ENCODE measurements around the gene CELA3A. TPM values are rescaled to one million over a fixed set of nuclear protein-coding genes. Genes with fewer than 3 reads are reported as not detected.

Gene CELA3A
- total and polyA plus RNA-seq, 8 donors: 17,183 to 55,024 (median 32,768) TPM

- DNase-seq (no peak), FAIRE-seq (no peak), ATAC-seq (no peak)
- no peaks in the 10 kb centered on the region for H3K4me1 ChIP-seq
- WGBS, 2 donors: 96 to 97% methylated on average over 5 of the region's 5 CpGs
- no peak overlapping the region for H3K4me3 ChIP-seq
- peak overlapping the region in 2 of 4 donors; percentile 2 to 8 for H3K27ac ChIP-seq
- H3K9me3 ChIP-seq: no peaks in the 10 kb centered on the region
- intact Hi-C loops (cut with DNase I): no loop called here
- TF ChIP-seq, protein P1, sequence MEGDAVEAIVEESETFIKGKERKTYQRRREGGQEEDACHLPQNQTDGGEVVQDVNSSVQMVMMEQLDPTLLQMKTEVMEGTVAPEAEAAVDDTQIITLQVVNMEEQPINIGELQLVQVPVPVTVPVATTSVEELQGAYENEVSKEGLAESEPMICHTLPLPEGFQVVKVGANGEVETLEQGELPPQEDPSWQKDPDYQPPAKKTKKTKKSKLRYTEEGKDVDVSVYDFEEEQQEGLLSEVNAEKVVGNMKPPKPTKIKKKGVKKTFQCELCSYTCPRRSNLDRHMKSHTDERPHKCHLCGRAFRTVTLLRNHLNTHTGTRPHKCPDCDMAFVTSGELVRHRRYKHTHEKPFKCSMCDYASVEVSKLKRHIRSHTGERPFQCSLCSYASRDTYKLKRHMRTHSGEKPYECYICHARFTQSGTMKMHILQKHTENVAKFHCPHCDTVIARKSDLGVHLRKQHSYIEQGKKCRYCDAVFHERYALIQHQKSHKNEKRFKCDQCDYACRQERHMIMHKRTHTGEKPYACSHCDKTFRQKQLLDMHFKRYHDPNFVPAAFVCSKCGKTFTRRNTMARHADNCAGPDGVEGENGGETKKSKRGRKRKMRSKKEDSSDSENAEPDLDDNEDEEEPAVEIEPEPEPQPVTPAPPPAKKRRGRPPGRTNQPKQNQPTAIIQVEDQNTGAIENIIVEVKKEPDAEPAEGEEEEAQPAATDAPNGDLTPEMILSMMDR (IDR thresholded peaks at IDR 0.05): no peak
- no peaks in the 10 kb centered on the region for H3K27me3 ChIP-seq
- H3K36me3 ChIP-seq: no peaks in the 10 kb centered on the region
Observed at GRCh38 chr1:22040286-22040623, 38.8 kb downstream of the CELA3A start.

DNA sequence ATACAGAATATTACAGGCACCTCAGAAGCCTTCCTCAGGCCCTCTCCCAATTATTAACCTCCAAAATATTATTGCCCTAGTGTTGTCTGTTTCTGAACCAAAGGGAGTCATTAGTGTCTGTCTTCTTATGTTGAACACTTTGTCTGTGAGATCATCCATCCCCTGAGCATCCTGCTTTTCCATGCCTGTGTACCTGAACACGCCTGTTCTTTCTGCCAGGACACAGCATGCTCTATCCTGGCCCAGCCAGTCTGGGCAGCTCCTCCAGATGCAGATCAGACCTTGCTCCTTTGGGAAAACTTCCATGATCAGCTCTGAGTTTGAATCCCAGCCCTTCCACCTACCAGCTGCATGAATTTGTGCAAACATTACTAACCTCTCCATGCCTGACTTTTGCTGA, 40.0 kb downstream of the CELA3A start:
- TF ChIP-seq, protein P1 (IDR thresholded peaks at IDR 0.05): no peak
- FAIRE-seq (no peak), DNase-seq (no peak), ATAC-seq (no peak)
- no peaks in the 10 kb centered on the region for H3K4me1 ChIP-seq
- no peaks in the 10 kb centered on the region for H3K9me3 ChIP-seq
- H3K27ac ChIP-seq: no peak overlapping the region
- intact Hi-C loops (cut with DNase I): no loop called here
- no peaks in the 10 kb centered on the region for H3K27me3 ChIP-seq
- 85 to 97% methylated on average over 1 of the region's 1 CpG for WGBS, 2 donors
- H3K4me3 ChIP-seq: no peak overlapping the region
- no peaks in the 10 kb centered on the region for H3K36me3 ChIP-seq

DNA sequence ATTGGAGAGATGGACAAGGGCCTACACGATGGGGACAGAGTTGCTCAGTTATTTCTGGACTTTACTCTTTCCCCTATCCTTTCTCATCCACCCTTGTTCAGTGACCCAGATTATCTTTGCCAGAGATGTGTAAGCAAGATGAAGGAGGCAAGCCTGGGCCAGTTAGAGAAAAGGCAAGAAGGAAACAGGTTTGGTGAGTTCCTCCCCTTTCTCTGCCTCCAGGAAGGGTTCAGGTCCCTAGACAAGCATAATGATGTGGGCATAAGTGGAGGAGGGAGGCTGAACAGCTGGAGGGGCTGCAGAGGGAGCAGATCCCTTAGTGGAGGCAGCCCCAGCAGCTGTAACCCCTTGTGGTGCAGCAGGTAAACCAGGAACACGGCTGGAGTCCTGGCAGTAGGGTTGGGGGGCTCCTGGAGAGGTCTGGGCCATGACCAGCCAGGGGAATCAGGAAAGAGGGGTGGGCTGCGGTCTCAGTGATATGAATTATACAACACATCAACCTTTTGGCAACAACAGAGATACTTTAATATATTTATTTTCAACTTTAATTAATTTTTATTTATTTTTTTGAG, 41.8 kb downstream of the CELA3A start:
- Histone ChIP-seq H3K27me3 (no peaks in the 10 kb centered on the region), H3K27ac (no peak overlapping the region), H3K9me3 (no peaks in the 10 kb centered on the region), H3K4me1 (no peaks in the 10 kb centered on the region), H3K36me3 (no peaks in the 10 kb centered on the region), H3K4me3 (no peak overlapping the region)
- 47 to 77% methylated on average over 3 of the region's 3 CpGs for WGBS, 2 donors
- intact Hi-C loops (cut with DNase I): no loop called here
- TF ChIP-seq, protein P1 (IDR thresholded peaks at IDR 0.05): no peak
- no peak for DNase-seq
- ATAC-seq: peak in 1 of 4 donors; percentile 12
- no peak for FAIRE-seq

DNA sequence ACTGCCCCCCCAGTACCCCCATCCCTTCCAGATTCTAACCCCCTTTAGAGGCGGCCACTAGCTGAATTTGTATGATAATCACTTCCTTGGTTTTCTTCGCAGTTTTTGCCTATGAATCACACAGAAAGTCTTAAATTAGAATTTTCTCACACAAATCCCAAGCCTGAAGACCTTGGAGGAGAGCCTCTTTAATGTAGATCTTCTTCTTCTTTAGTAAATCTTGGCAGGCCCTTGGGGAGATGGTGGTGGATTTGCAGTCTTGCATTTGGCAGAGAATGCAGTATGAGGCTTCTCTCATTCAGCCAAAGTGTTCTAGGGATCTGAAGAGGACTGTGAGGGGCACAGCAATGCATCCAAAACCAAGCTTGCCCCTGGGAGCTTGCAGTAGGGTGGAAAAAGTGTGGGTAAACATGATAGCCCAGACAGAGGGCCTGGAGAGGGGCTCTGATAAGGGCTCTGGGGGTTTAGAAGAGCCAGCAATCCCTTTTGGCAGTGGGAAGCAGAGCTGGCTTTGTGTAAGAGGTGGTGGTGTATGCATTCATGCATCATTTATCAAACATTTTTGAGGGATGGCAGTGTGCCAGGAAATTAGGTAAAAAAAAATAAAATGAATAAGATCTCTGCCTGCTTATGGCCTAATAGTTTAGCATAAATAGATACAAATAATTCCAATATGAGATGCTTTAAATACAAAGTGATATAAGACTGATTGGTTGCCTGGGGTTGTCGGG, 43.4 kb downstream of the CELA3A start:
- no peaks in the 10 kb centered on the region for H3K4me1 ChIP-seq
- no peak overlapping the region for H3K27ac ChIP-seq
- WGBS, 2 donors: 83 to 89% methylated on average over 3 of the region's 3 CpGs
- ATAC-seq (no peak), FAIRE-seq (no peak), DNase-seq (no peak)
- H3K4me3 ChIP-seq: no peak overlapping the region
- no peaks in the 10 kb centered on the region for H3K36me3 ChIP-seq
- intact Hi-C loops (cut with DNase I): no loop called here
- H3K9me3 ChIP-seq: no peaks in the 10 kb centered on the region
- TF ChIP-seq, protein P1 (IDR thresholded peaks at IDR 0.05): no peak
- no peaks in the 10 kb centered on the region for H3K27me3 ChIP-seq

- no peak for ATAC-seq
- TF ChIP-seq, protein P1 (IDR thresholded peaks at IDR 0.05): no peak
- Histone ChIP-seq H3K9me3 (no peaks in the 10 kb centered on the region), H3K36me3 (no peaks in the 10 kb centered on the region), H3K4me1 (no peaks in the 10 kb centered on the region), H3K4me3 (no peak overlapping the region), H3K27ac (no peak overlapping the region), H3K27me3 (no peaks in the 10 kb centered on the region)
- FAIRE-seq: no peak
- intact Hi-C loops (cut with DNase I): no loop called here
- no peak for DNase-seq
- WGBS, 2 donors: 71% methylated on average over 2 of the region's 2 CpGs
Observed at GRCh38 chr1:22045604-22046228, 44.3 kb downstream of the CELA3A start.
